Common myeloid progenitor, CD34-positive (primary cell): Measurements from ENCODE around the gene BRD7.

Experiments
- CTCF ChIA-PET: fragments of 350-600 bp; sonication (Branson Sonifier 250); formaldehyde crosslinking; loops from one replicate; lab custom pipeline; 2021; ENCODE audit warnings: antibody characterized with exemption; lab: Charles Lee
- POLR2A ChIA-PET: fragments of 350-600 bp; sonication (Branson Sonifier 250); formaldehyde crosslinking; loops from one replicate; lab custom pipeline; 2021; ENCODE audit warnings: antibody characterized with exemption; lab: Charles Lee
- DNase-seq, 3 donors: peaks; one replicate each; pipeline versions ENCODE4 v3.0.0 to v3.0.0-alpha.2; 2013
- H3K27ac ChIP-seq, 2 experiments: 1 replicate in 1 of 2; 2 replicates in 1 of 2; pipeline ENCODE4 v1.7.0; 2013; ENCODE audit warnings: inconsistent platforms in 2 of 2, low read length in 2 of 2, mild to moderate bottlenecking in 2 of 2, low read depth in 1 of 2, moderate library complexity in 1 of 2; ENCODE audit not compliant: severe bottlenecking in 2 of 2, insufficient read depth in 1 of 2, poor library complexity in 1 of 2
- H3K27me3 ChIP-seq, 5 experiments: replicated peaks in 2 of 5; 1 replicate in 3 of 5; 2 replicates in 2 of 5; pipeline versions ENCODE4 v1.6.1 to v1.7.0; 2013; ENCODE audit warnings: low read length in 4 of 5, mild to moderate bottlenecking in 2 of 5, moderate library complexity in 2 of 5, inconsistent platforms in 1 of 5; ENCODE audit not compliant: insufficient read depth in 5 of 5, control insufficient read depth in 4 of 5
- H3K36me3 ChIP-seq, 4 experiments: 1 replicate in 2 of 4; 2 replicates in 2 of 4; pipeline versions ENCODE4 v1.6.1 to v1.7.0; 2013; ENCODE audit warnings: low read length in 3 of 4, control low read depth in 1 of 4, mild to moderate bottlenecking in 1 of 4; ENCODE audit not compliant: control insufficient read depth in 4 of 4, insufficient read depth in 4 of 4
- H3K4me1 ChIP-seq, 4 experiments: 1 replicate in 3 of 4; 2 replicates in 1 of 4; pipeline versions ENCODE4 v1.6.1 to v1.7.1; 2013; ENCODE audit warnings: low read length in 3 of 4, mild to moderate bottlenecking in 3 of 4, control low read depth in 1 of 4, inconsistent platforms in 1 of 4, moderate library complexity in 1 of 4; ENCODE audit not compliant: control insufficient read depth in 4 of 4, insufficient read depth in 4 of 4; ENCODE audit errors: control extremely low read depth in 1 of 4
- H3K4me3 ChIP-seq, 7 experiments: 1 replicate in 4 of 7; 2 replicates in 3 of 7; pipeline versions ENCODE4 v1.5.1 to v1.7.0; 2013; ENCODE audit warnings: mild to moderate bottlenecking in 7 of 7, low read length in 6 of 7, moderate library complexity in 6 of 7, inconsistent platforms in 2 of 7, low read depth in 2 of 7, control low read depth in 1 of 7; ENCODE audit not compliant: insufficient read depth in 4 of 7, control insufficient read depth in 1 of 7; ENCODE audit errors: extremely low read depth in 1 of 7
- H3K9me3 ChIP-seq, 5 experiments: 1 replicate in 4 of 5; 2 replicates in 1 of 5; pipeline versions ENCODE4 v1.6.1 to v1.7.1; 2013; ENCODE audit warnings: low read length in 4 of 5, mild to moderate bottlenecking in 2 of 5, inconsistent platforms in 1 of 5, low read depth in 1 of 5, moderate library complexity in 1 of 5; ENCODE audit not compliant: control insufficient read depth in 4 of 5, insufficient read depth in 2 of 5; ENCODE audit errors: control extremely low read depth in 1 of 5
- WGBS: methylation state at CpG from one replicate; pipeline ENCODE4 v1.1.5; 2013; ENCODE audit not compliant: insufficient coverage; 5-methylcytosine and 5-hydroxymethylcytosine counted together

BRD7 gene

DNA sequence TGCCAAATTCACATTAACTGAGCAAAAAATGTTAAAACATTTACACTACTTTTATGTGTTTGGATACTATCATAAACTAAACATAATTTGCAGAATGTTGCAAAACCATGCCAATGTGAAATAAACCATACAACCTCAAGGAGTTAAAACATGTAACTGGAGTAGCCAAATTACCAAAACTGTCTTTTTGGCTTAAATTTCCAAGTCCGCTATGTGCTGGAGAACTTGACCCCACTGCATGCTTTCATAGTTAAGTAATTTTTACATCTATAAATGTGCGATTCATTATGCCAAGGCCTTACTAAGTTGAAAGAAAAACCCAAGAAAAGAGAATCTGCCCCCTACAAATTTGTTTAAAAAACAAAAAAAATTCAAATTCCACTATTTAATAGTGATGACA is 28.2 kb downstream of the BRD7 start:
- Histone ChIP-seq H3K4me1 (peaks cover 0 to 4% (median 0%) of the 10 kb centered on the region in 4 experiments), H3K27ac (no peak overlapping the region), H3K4me3 (no peak overlapping the region), H3K36me3 (peaks cover 12 to 56% (median 36%) of the 10 kb centered on the region in 4 experiments), H3K27me3 (no peaks in the 10 kb centered on the region), H3K9me3 (no peaks in the 10 kb centered on the region)
- no peak for DNase-seq
- ChIA-PET CTCF (interaction anchor here (0.9 to 2.2 kb wide), 2 partner anchors 13 to 16 kb away, joined by 3 to 5 read pairs; no protein-coding TSS in a partner anchor), POLR2A (no interaction called here)
- WGBS = 100% methylated on average over 1 of the region's 2 CpGs

DNA sequence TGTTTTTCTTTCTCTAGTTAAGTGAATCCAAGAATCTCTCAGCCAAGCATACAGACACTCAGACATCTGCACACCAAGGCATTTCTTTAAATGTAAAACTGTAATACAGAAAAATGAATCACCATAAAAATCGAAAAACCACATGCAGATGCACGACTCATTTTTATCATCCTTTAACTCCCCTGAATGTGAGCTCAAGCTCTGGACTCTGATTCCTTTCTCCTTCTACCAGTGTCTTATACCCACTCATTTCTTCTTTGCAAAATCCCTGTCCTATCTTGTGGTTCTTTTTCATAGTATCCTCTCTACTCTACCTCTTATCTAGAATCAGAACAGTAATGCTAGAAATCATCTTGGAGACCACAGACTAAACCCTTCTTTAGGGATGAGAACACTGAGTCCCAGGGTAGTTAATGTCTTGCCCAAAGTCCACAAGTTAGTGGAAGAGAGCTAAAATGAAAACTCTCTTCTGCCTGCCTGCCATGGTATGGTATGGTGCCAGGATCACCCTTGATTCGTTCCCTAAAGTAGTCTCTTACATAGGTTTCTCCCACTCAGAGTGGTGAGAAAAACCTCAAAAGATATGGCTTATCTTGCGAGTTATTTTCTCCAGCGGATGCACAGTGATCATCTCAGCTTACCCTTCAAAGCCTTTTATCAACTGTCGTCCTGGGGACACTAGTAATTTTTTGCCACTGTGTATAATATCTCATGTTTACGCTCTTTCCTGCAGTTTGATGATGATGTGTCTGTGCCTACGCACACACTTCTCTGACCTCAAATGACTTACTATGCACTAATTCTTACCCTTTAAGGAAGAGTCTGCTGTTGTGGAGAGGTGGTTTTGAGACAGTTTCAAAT is 30.2 kb downstream of the BRD7 start:
- peak overlapping the region in 1 of 2 experiments; percentile 32 for H3K27ac ChIP-seq
- no peak overlapping the region for H3K4me3 ChIP-seq
- WGBS = 93% methylated on average over 5 of the region's 8 CpGs

GRCh38 chr16:50336884-50337283 is 31.9 kb downstream of the BRD7 start:
- ChIA-PET CTCF (interaction anchor here (0.7 to 1.3 kb wide), 2 partner anchors 9 to 329 kb away, joined by 3 to 5 read pairs; no protein-coding TSS in a partner anchor), POLR2A (no interaction called here)
- Histone ChIP-seq H3K27ac (no peak overlapping the region), H3K4me3 (no peak overlapping the region), H3K36me3 (peaks cover 12 to 55% (median 40%) of the 10 kb centered on the region in 4 experiments), H3K4me1 (peaks cover 0 to 15% (median 0%) of the 10 kb centered on the region in 4 experiments), H3K9me3 (peaks cover 0 to 2% (median 0%) of the 10 kb centered on the region in 5 experiments), H3K27me3 (no peaks in the 10 kb centered on the region)
- no peak for DNase-seq
- no CpG with 5 or more reads among the region's 1 CpG for WGBS

More for the DNA sequence above, 30.2 kb downstream of the BRD7 start:
- Histone ChIP-seq H3K9me3 (no peaks in the 10 kb centered on the region), H3K27me3 (no peaks in the 10 kb centered on the region), H3K36me3 (peaks cover 17 to 58% (median 41%) of the 10 kb centered on the region in 4 experiments), H3K4me1 (peaks cover 0 to 15% (median 0%) of the 10 kb centered on the region in 4 experiments)
- peak in 2 of 3 donors; percentile 35 to 58 for DNase-seq
- ChIA-PET CTCF (interaction anchor here (0.7 to 1.4 kb wide), 7 partner anchors 10 to 327 kb away, joined by 3 to 6 read pairs (median 4); no protein-coding TSS in a partner anchor), POLR2A (no interaction called here)

DNA sequence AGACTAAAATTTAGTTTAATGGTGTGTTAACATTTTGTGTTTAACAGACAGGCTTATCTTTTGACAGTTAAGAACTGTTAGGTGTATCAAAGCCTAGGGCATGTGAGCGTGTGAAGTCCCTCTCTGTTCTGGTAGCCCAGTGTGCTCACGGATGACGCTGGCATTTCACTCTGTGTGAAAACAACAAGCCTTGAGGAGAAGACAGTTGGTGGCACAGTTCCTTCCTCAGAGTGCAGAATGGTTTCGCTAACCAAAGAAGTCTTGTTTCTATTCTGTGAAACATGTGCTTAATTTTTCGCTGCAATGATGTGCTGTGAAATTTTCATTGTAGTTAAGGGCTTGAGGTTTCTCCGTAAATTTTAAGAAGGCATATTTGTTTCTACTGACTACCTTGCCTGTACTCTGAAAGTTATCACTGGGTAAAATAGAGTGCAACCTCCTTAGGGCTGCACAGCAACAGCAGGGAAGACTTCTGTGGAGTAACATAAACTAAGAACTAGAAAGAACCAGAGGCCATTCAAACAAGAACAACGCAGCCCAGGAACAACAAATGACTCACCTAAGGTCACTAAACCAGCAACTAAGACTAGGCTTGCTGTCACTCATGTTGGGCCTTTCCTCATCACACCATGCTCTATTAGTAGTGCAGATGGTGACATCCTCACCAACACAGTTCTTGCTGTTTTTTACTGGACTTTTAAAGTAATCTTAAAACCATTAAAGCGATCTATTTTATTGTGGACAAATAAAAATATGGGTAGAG is 33.4 kb downstream of the BRD7 start:
- WGBS = 52% methylated on average over 5 of the region's 8 CpGs
- H3K27me3 ChIP-seq = no peaks in the 10 kb centered on the region
- ChIA-PET POLR2A (no interaction called here), CTCF (no interaction called here)
- DNase-seq = peak in 2 of 3 donors; percentile 55 to 57
- H3K4me1 ChIP-seq = peaks cover 0 to 17% (median 0%) of the 10 kb centered on the region in 4 experiments
- H3K27ac ChIP-seq = peak overlapping the region in 1 of 2 experiments; percentile 56
- H3K9me3 ChIP-seq = peaks cover 0 to 2% (median 0%) of the 10 kb centered on the region in 5 experiments
- no peak overlapping the region for H3K4me3 ChIP-seq
- peaks cover 13 to 51% (median 35%) of the 10 kb centered on the region in 4 experiments for H3K36me3 ChIP-seq

- H3K9me3 ChIP-seq = peaks cover 0 to 2% (median 0%) of the 10 kb centered on the region in 5 experiments
- H3K4me1 ChIP-seq = peaks cover 0 to 27% (median 4%) of the 10 kb centered on the region in 4 experiments
- ChIA-PET CTCF (no interaction called here), POLR2A (no interaction called here)
- peaks cover 13 to 56% (median 34%) of the 10 kb centered on the region in 4 experiments for H3K36me3 ChIP-seq
- no peak for DNase-seq
- H3K4me3 ChIP-seq = no peak overlapping the region
- WGBS = 91% methylated on average over 9 of the region's 14 CpGs
- no peaks in the 10 kb centered on the region for H3K27me3 ChIP-seq
- H3K27ac ChIP-seq = peak overlapping the region in 1 of 2 experiments; percentile 37
These were observed 34.4 kb downstream of the BRD7 start for GRCh38 chr16:50334106-50334975.

GRCh38 chr16:50332599-50332998 is 36.2 kb downstream of the BRD7 start:
- CTCF ChIA-PET = interaction anchor here (0.6 to 0.7 kb wide), 2 partner anchors 82 to 412 kb away, joined by 3 read pairs; no protein-coding TSS in a partner anchor
- Histone ChIP-seq H3K4me3 (no peak overlapping the region), H3K9me3 (peaks cover 0 to 2% (median 0%) of the 10 kb centered on the region in 5 experiments), H3K36me3 (peaks cover 12 to 54% (median 25%) of the 10 kb centered on the region in 4 experiments), H3K4me1 (peaks cover 0 to 28% (median 4%) of the 10 kb centered on the region in 4 experiments), H3K27ac (no peak overlapping the region), H3K27me3 (no peaks in the 10 kb centered on the region)
- WGBS = 100% methylated on average over 1 of the region's 3 CpGs
- POLR2A ChIA-PET = interaction anchor here (0.6 kb wide), 1 partner anchor 424 kb away, joined by 3 read pairs; no protein-coding TSS in a partner anchor
- DNase-seq = no peak
